Left kidney (tissue), 2 donors: ENCODE results near the gene CARTPT. TPM values are rescaled to one million over a fixed set of nuclear protein-coding genes. Genes with fewer than 3 reads are reported as not detected.

Experiments
- DNase-seq: peaks from one replicate; pipeline ENCODE4 v3.0.0-alpha.2; 2013
- polyA plus RNA-seq: library from polyadenylated mRNA; unstranded; fragments of 120-200 nt; gene quantifications from one replicate; pipeline ENCODE4 v1.2.1, GENCODE V29; 2013; ENCODE audit not compliant: insufficient read length

The CARTPT gene
- polyA plus RNA-seq, 1 donor, result not detected

DNA sequence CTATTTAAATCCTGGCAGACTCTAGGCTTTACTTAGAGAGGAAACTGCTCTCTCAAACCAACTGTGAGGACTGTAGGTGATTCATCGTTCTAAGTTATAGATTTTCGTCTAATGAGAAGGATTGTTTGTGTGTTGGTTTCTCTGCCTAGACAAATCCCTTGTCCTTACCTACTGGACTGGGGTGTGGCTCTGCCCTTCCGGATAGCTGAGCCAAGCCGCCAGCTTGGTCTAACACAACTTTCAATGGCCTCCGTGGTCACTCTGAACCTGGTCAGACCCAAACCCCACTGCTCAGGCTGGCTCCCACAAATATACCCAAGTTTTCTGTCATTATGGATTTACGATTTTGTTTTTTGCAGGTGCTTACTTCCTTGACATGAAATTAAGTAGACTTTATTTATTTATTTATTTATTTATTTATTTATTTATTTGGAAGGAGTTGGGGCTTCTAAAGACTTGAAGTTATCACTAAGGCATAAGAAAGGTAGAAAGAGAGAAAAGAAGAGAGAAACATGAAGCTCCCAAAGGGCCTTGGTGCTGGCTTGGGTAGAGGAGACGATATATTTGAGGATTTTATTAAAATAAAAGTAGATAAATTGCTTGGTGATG lies 19.0 kb downstream of the CARTPT start:
- DNase-seq, result no peak

DNA sequence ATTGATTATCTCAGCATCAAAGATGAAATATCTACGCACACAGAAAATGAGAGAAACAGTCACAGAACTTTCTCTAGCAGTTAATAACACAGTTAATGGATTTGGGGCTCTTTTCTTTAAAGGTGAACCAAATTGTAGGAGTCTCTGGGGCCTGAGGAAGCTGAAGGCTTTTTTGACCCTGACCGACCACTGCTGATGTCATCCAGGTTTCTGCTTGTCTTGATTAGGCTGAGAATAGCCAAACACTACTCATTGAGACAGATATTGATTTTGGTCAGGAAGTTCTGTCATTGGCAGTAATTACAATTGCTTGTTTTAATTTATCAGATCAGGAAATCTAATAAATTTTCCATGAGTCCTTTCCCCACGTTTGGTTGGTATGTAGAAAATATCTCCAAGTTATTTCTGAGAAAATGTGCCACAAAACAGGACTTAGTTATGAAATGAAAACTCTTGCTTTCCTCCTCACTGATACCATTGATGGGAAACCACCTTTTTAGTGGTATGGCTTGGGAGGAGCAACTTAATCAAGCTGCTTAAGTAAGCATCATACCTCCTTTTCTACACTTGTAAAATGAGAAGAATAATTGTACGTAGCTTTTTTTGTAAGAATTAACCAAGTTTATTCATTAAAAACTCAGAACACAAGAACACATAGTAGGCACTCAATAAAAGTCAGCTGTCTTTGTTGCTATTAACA lies 19.7 kb downstream of the CARTPT start:
- DNase-seq, result no peak

DNA sequence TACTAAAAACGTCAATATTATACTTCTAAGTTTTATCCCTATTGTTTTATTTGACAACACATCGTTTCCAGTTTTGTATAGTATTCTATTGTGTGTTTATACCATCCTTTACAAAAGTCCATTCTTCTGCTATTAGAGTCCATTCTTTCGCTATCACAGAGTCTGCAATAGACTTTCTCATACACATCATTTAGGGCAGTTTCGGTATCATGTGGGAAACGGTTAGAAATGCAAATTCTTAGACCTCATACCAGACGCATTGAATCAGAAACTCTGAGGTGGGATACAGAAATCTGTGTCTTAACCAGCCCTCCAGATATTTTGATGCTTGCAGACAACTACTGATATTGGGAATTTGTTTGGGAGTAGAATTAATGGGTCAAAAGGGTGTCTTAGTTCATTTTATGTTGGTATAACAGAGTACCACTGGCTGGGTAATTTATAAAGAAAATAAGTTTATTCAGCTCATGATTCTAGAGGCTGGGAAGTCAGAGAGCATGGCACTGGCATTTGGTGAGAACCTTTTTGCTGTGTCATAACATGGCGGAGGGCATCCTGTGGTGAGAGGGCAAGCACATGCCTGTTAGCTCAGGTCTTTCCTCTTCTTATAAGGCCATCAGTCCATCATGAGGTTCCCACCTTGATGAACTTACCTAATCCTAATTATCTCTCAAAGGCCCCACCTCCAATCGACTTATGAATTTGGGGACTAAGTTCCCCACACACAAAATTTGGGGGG lies 21.1 kb downstream of the CARTPT start:
- no peak for DNase-seq

DNA sequence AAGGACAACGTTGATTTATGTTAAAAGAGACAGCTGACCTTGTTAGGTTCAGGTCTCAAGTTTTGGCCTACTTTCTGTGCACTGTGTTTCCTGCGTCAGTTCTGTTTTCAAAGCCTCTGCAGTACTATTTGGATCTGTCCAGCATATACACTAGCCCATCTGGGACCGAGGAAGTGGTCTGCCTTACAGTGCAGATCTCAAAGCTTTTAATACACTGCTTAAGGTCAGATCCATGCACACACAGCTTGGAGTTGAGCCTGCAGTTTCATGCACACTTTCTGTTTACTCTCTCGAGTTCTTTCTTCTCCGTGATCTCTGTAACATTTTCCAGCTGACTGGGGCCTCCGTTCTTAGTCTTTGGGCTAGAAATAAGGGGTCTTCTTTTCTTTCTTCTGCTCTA lies 24.1 kb downstream of the CARTPT start:
- DNase-seq, result no peak

DNA sequence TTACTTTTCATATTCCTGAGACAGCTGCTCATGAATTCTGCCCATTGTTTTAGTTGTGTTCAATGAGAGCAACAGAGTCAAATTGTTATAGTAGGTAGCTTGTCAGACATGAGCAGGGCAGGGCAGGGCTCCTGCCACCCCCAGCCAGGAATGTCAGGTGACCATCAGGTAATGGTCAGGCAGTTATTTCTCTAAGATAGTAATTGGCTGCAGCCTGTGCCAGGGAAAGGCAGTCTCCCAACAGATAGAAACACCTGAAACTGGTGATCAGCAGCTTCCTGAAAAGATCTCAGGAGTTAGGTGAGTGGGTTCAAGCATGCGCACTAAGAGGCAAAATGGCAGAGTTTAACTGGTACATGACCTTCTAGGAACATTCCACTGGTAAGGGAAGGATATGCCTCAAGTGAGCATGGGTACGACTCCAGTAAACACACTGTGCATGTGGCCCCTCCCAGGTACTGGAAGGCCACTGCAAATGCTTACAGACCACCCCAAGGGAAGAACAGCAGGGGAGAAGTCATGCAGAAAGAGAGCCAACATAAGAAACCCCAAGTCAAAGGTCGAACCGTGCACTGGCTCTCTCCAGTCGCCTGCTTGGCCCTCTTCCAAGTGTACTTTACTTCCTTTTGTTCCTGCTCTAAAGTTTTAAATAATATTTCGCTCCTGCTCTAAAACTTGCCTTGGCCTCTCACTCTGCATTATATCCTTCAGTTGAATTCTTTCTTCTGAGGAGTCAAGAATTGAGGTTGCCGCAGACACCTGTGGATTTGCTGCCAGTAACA lies 25.1 kb downstream of the CARTPT start:
- DNase-seq, result no peak

DNA sequence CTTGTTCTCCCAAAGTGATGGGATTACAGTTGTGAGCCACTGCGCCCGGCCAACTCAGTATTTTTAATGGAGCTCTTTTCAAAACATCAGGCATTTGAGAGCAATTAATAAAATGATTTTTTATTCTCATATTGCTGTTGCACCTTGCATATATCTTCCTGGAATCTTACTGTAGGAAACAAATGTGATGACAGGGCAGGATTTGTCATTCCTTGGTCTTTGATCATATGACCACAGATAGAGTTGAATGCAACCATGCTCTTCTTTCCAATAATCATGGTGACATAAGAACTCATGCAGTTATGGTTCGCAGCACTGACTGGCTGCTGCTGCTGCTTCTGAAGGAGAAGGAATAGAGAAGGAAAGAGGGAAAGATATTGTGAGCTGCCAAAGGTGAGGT lies 28.1 kb downstream of the CARTPT start:
- no peak for DNase-seq

DNA sequence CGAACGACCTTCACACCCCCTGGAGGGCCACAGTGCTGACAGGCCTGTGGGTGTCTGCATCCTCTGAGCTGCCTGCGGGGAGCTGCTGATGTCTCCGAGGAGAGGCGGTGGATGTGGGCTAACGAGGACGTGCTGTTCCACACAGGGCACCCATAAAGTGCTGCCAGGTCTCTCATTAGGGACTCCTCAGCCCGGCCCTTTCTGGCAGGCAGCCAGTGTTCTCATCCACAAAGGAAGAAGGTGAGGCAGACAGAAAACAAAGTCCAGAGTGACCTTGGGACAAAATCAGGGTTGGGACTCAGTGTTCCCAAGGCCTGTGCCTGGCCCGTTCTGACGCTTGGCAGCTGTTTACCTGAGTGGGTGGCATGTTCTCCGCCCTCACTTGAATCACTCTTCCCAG lies 29.3 kb downstream of the CARTPT start:
- DNase-seq, result no peak

DNA sequence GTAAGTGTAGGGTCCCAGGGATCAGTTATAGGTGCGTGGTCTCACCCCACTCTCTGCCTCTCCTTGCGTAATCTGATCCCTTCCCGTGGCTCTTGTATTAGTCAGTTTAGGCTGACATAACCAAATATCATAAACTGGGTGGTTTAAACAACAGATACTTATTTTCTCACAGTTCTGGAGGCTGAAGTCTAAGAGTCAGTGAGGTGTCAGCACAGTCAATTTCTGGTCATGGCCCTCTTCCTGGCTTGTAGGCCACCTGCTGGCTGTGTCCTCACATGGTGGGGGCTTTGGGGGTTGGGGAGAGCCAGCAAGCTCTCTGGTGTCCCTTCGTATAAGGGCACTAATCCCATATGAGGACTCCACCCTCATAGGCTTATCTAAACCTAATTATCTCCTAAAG lies 32.3 kb downstream of the CARTPT start:
- DNase-seq, result no peak

DNA sequence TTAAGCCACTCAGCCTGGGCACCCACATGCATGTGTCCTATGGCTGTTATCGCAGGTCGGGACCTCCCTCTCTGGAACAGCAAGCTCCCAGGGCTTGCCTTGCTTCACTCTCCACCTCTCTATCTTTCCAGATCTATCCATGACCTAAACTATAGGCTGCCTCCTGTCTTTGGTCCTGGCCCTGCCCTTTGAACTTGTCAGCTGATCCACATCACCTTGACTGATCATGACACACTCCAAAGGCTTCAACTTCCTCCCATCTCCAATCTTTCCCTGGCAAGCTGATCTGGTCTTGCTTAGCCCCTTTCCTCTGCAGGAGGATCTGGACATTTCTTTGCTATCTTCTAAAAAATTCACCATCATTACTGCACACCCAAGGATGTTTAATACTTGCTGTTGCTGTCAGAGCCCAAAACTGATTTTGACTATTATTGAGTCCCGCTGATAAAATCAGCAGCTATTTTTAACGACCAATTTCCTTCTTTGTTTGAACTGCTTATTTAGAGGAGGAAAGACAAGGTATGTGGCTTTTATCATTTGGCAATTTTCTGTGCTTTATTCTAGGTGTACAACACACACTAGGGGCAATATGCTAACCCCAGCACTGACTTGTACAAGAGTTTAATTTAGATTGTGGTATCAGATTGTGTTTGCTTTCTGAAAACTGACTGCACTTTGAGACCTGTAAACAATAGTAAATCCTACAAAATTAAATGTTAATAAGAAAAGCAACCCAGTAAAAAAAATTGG lies 33.5 kb downstream of the CARTPT start:
- DNase-seq, result no peak

DNA sequence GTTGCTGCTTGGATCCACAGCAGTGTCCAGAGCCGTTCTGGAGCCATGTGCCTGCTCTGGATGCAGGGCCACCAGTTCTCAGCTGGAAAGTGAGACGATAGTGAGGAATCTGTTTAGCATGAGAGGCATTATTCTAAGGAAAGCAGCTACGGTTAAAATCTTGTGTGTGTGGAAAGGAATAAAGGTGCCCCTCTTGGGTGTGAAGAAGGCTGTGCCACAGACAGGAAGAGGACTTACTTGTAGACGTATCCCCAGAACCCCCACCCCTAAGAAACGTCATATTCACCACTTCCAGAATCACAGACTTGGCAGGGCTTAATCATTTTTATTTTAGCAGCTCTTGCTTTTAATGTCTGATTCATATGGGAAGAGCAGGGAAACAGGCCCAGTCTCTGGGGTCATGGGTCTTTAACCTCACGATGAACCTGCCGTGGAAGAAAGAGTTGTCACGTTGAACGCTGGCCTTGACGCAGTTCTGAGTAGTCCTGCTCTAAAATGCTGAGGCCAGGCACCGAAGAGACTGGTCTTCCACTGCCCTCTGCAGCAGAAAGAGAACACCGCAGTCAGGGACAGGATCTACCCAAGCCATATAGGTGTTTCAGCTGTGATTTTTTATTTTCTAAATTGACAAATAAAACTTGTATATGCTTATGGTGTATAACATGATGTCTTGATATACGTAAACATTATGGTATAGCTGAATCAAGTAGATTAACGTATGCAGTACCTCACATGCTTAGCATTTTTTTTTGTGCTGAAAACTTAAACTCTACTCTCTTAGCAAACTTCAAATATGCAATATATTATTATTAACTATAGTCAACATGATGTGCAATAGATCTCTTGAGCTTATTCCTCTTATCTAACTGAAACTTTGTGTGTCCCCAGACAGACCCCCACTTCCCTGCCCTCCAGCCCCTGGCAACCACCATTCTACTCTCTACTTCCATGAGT lies 38.8 kb downstream of the CARTPT start:
- DNase-seq, result peak; percentile 49

DNA sequence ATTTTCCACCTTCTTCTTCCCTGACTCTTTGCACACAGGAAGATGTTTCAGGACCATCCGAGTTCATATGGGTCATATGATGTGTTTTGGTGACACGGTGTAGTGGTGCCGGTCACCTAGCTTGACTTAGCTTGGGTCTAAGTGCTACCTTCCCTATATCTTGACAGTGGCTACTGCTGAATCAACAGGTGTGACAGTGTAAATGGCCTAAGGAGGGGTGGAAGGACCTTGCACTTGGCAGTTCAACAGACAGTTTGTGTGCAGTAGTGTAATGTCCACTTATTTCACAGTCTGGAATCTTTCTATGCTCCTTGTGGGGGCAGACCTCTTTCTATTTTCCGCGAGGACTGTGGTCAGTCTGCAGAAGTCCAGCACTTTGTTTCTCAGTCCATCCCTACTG lies 43.8 kb downstream of the CARTPT start:
- DNase-seq, result no peak

DNA sequence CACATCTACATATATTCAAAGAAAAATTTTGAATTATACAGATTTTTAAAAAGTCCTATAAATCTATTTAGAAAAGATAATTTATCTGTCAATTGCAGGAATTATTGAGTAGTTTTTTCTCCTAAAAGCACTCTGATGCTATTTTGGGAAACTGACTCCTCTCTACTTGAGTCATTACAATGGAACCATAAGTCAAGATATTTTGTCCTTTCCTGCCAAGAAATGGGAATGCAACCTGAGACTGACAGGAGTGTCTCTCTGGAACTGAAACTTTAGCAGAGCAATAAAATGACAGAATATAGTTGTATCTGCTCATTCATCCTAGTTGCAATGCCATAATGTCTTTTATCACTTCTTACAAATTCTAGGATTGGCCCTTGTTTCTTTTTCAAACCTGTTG lies 48.6 kb downstream of the CARTPT start:
- DNase-seq, result no peak

DNA sequence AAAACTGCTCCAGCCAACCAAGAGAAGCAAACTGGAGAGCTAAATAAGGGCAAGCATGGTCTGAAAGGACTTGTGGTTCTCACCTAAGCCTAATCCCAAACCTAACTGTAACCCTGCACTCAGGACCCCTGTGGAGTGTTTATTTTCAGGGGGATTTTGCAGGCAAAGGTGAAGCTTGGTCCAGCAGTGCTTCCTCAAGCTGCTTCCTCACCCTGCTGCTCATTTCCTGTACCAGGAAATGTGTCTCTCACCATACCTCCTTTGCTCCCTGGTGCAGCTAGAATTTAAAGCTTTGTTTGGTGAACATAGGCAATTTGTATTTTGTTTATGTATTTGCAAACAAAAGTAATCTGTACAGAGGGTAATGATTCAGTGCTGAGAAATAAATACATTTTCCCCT lies 50.2 kb downstream of the CARTPT start:
- DNase-seq, result no peak

DNA sequence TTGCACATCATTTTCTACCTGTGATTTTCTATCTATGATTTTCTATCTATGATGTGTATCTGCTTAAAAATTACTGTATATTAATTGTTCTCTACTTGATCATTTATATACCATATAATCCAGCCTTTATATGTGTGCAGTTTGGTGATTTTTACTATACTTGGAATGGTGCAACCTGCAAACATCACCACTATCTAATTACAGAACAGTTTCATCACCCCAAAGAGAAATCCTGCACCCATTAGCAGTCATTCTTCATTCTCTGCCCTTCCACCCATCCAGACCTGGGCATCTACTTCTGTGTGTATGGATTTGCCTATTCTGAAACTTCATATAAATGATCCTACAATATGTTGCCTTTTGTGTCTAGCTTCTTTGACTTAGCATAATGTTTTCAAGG lies 51.3 kb downstream of the CARTPT start:
- DNase-seq, result no peak

Other genes with a start within 250 kb of the CARTPT start
- 81.3 TPM for gene MCCC2, start 131.9 kb upstream of the CARTPT start, polyA plus RNA-seq